Measurements from ENCODE around the gene GIPC2. TPM values are rescaled to one million over a fixed set of nuclear protein-coding genes. Genes with fewer than 3 reads are reported as not detected.
"Not testable (repeated sequence)": the region's sequence is repeated elsewhere in the genome, so short reads cannot be mapped to it uniquely, and the experiment has no call there.

GIPC2 gene
- total and polyA plus RNA-seq, 2 donors (not counting 3 experiments of a cell fraction or from before 2014, with no cell fraction given): 2.8 to 9.6 TPM

DNA sequence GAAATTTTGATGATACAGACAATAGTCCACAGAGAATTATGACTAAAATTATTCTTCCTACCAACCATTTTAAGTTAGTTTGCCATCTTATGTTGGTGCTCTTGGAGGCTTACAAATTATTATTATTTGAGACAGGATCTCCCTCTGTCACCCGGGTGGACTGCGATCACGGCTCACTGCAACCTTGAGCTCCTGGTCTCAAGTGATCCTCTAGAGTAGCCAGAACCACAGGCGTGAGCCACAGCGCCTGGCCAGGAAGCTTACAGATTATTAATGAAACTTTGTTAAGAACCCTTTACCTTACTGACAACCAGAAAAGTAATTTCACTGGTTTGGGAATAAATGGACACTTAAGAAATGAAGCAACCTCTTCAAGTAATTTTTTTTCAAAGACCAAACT lies 49.0 kb upstream of the GIPC2 start:
- BruUV-seq (replicated peaks): no TSS peak
- intact Hi-C loops (cut with micrococcal nuclease): no loop called here
- Histone ChIP-seq H3K27ac (ENCODE audit: insufficient read depth, low read depth, low read length) (no peak overlapping the region), H3K4me3 (replicated peaks in 1 of 3; ENCODE audit: insufficient read depth in 1 of 3, low read depth in 1 of 3, low read length in 3 of 3) (no peak overlapping the region), H3K9me1 (replicated peaks; ENCODE audit: control insufficient read depth, extremely low read depth, insufficient read depth, low read length) (no peaks in the 10 kb centered on the region), H3K36me3 (ENCODE audit: control insufficient read depth in 2 of 2, extremely low read depth in 1 of 2, insufficient read depth in 2 of 2, low read length in 2 of 2) (peaks cover 4 to 5% of the 10 kb centered on the region in 2 experiments), H4K20me1 (replicated peaks; ENCODE audit: control insufficient read depth, extremely low read depth, insufficient read depth, low read length) (no peaks in the 10 kb centered on the region), H3K4me2 (ENCODE audit: insufficient read depth, low read length) (no peak overlapping the region), H3K9ac (replicated peaks; ENCODE audit: extremely low read depth, insufficient read depth, low read length) (no peak overlapping the region), H3K27me3 (ENCODE audit: control insufficient read depth in 2 of 2, insufficient read depth in 2 of 2, low read length in 2 of 2) (no peaks in the 10 kb centered on the region), H3K4me1 (ENCODE audit: control insufficient read depth, extremely low read depth, insufficient read depth, low read length) (no peaks in the 10 kb centered on the region), H3K9me3 (replicated peaks; ENCODE audit: control insufficient read depth, insufficient read depth, low read length) (no peaks in the 10 kb centered on the region), H2AFZ (ENCODE audit: low read depth, low read length) (no peak overlapping the region), H3K79me2 (ENCODE audit: control insufficient read depth, insufficient read depth, low read length) (peaks cover 11% of the 10 kb centered on the region)
- TF ChIP-seq JUN (IDR thresholded peaks at IDR 0.05; ENCODE audit: borderline replicate concordance, insufficient read depth, insufficient read length, low read depth) (no peak), MYC (IDR thresholded peaks at IDR 0.05; ENCODE audit: low read depth, low read length) (no peak), EZH2 (IDR thresholded peaks at IDR 0.05; ENCODE audit: borderline replicate concordance, low read depth, low read length, severe bottlenecking) (no peak), GATA2 (IDR thresholded peaks at IDR 0.05; ENCODE audit: insufficient read depth, insufficient read length, low read depth, low read length) (no peak), POLR2AphosphoS5 (IDR thresholded peaks at IDR 0.05; ENCODE audit: insufficient read depth, low read depth, low read length) (no peak), CTCF (IDR thresholded peaks at IDR 0.05; ENCODE audit: extremely low read depth in 1 of 2, insufficient read depth in 1 of 2, low read depth in 1 of 2, low read length in 2 of 2) (no peak), POLR2A (IDR thresholded peaks at IDR 0.05; ENCODE audit: low read depth, low read length) (no peak), FOS (IDR thresholded peaks at IDR 0.05; ENCODE audit: borderline replicate concordance, insufficient read depth, low read length) (no peak)
- TF ChIP-seq, protein P1, sequence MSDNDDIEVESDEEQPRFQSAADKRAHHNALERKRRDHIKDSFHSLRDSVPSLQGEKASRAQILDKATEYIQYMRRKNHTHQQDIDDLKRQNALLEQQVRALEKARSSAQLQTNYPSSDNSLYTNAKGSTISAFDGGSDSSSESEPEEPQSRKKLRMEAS (IDR thresholded peaks at IDR 0.05; ENCODE audit: insufficient read depth, insufficient read length): no peak
- DNase-seq (ENCODE audit: low read depth, low spot score): no peak
- dilution Hi-C loops (cut with MboI; ENCODE audit: extremely low pct_ligation_motif_present, low sequenced_read_pairs): no loop called here
- ChIA-PET POLR2A (interaction anchor here (3.3 kb wide), 1 partner anchor 8 kb away, joined by 22 read pairs; the partner anchor contains the start of gene DNAJB4), CTCF (interaction anchor here (1.2 to 1.7 kb wide), 4 partner anchors 11 to 118 kb away, joined by 3 to 6 read pairs (median 3); partner anchors contain the start of gene FUBP1)
- no peak for FAIRE-seq

GRCh38 chr1:78000536-78000935 lies 45.2 kb upstream of the GIPC2 start:
- H3K9ac ChIP-seq (replicated peaks; ENCODE audit: extremely low read depth, insufficient read depth, low read length); POLR2A ChIA-PET; H3K9me3 ChIP-seq (replicated peaks; ENCODE audit: control insufficient read depth, insufficient read depth, low read length); intact Hi-C loops (cut with micrococcal nuclease); DNase-seq (ENCODE audit: low read depth, low spot score); H3K4me3 ChIP-seq (replicated peaks in 1 of 3; ENCODE audit: insufficient read depth in 1 of 3, low read depth in 1 of 3, low read length in 3 of 3); dilution Hi-C loops (cut with MboI; ENCODE audit: extremely low pct_ligation_motif_present, low sequenced_read_pairs); H4K20me1 ChIP-seq (replicated peaks; ENCODE audit: control insufficient read depth, extremely low read depth, insufficient read depth, low read length); H3K4me2 ChIP-seq (ENCODE audit: insufficient read depth, low read length); H2AFZ ChIP-seq (ENCODE audit: low read depth, low read length); H3K9me1 ChIP-seq (replicated peaks; ENCODE audit: control insufficient read depth, extremely low read depth, insufficient read depth, low read length); BruUV-seq (replicated peaks); H3K36me3 ChIP-seq (ENCODE audit: control insufficient read depth in 2 of 2, extremely low read depth in 1 of 2, insufficient read depth in 2 of 2, low read length in 2 of 2); H3K27me3 ChIP-seq (ENCODE audit: control insufficient read depth in 2 of 2, insufficient read depth in 2 of 2, low read length in 2 of 2); FAIRE-seq; H3K27ac ChIP-seq (ENCODE audit: insufficient read depth, low read depth, low read length): not testable (repeated sequence)
- Histone ChIP-seq H3K4me1 (ENCODE audit: control insufficient read depth, extremely low read depth, insufficient read depth, low read length) (peaks cover 20% of the 10 kb centered on the region), H3K79me2 (ENCODE audit: control insufficient read depth, insufficient read depth, low read length) (peaks cover 12% of the 10 kb centered on the region)
- CTCF ChIA-PET: interaction anchor here (1.2 to 15.7 kb wide), 3 partner anchors 10 to 114 kb away, joined by 5 to 250 read pairs (median 5); no protein-coding TSS in a partner anchor
